ENCODE results near the gene CPLX3.

- TF ChIP-seq SIN3A (IDR thresholded peaks at IDR 0.05; ENCODE audit: borderline replicate concordance, insufficient read depth, low read length) (no peak), POLR2AphosphoS5 (IDR thresholded peaks at IDR 0.05; ENCODE audit: low read depth, low read length) (no peak), TAF1 (IDR thresholded peaks at IDR 0.05; ENCODE audit: borderline replicate concordance, insufficient read depth, low read length) (no peak), FOXP2 (optimal IDR thresholded peaks at IDR 0.05; ENCODE audit: borderline replicate concordance, extremely low read depth, extremely low read length, insufficient read depth) (no peak)
- TF ChIP-seq, protein P1, sequence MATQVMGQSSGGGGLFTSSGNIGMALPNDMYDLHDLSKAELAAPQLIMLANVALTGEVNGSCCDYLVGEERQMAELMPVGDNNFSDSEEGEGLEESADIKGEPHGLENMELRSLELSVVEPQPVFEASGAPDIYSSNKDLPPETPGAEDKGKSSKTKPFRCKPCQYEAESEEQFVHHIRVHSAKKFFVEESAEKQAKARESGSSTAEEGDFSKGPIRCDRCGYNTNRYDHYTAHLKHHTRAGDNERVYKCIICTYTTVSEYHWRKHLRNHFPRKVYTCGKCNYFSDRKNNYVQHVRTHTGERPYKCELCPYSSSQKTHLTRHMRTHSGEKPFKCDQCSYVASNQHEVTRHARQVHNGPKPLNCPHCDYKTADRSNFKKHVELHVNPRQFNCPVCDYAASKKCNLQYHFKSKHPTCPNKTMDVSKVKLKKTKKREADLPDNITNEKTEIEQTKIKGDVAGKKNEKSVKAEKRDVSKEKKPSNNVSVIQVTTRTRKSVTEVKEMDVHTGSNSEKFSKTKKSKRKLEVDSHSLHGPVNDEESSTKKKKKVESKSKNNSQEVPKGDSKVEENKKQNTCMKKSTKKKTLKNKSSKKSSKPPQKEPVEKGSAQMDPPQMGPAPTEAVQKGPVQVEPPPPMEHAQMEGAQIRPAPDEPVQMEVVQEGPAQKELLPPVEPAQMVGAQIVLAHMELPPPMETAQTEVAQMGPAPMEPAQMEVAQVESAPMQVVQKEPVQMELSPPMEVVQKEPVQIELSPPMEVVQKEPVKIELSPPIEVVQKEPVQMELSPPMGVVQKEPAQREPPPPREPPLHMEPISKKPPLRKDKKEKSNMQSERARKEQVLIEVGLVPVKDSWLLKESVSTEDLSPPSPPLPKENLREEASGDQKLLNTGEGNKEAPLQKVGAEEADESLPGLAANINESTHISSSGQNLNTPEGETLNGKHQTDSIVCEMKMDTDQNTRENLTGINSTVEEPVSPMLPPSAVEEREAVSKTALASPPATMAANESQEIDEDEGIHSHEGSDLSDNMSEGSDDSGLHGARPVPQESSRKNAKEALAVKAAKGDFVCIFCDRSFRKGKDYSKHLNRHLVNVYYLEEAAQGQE (IDR thresholded peaks at IDR 0.05; ENCODE audit: insufficient read depth in 1 of 2, low read depth in 2 of 2, low read length in 2 of 2) = no peak
Observed at GRCh38 chr15:74823324-74823723, 3.1 kb upstream of the CPLX3 start.
